Endothelial cell of umbilical vein (primary cell): ENCODE measurements around the gene PODNL1. TPM values are rescaled to one million over a fixed set of nuclear protein-coding genes. Genes with fewer than 3 reads are reported as not detected.

Experiments used
- BruUV-seq: library from RNA; stranded (reverse); fragments of 400-500 nt; replicated peaks from 2 replicates; lab custom pipeline; 2021; lab: Mats Ljungman, UMichigan
- CTCF ChIA-PET: fragments of 300-600, 350-600 bp; sonication (Branson Sonifier 250); formaldehyde crosslinking; loops from one replicate; lab custom pipeline; 2021; ENCODE audit warnings: antibody characterized with exemption, inconsistent platforms; lab: Charles Lee
- POLR2A ChIA-PET: fragments of 300-600, 350-600 bp; sonication (Branson Sonifier 250); formaldehyde crosslinking; loops from one replicate; lab custom pipeline; 2021; ENCODE audit warnings: antibody characterized with exemption, inconsistent platforms; lab: Charles Lee
- DNase-seq: peaks from one replicate; pipeline ENCODE4 v3.0.0-alpha.2; 2011; ENCODE audit warnings: low read depth, low spot score
- FAIRE-seq: peaks from 2 replicates; lab custom pipeline; 2011; peaks lifted over from hg19 to GRCh38; lab: Jason Lieb, UNC
- H2AFZ ChIP-seq: 2 replicates; pipeline ENCODE4 v1.6.0; 2012; ENCODE audit warnings: low read depth, low read length, control low read depth, inconsistent platforms
- H3K27ac ChIP-seq: 2 replicates; pipeline ENCODE4 v1.5.1; 2011; ENCODE audit warnings: low read depth, mild to moderate bottlenecking, control low read depth, low read length, moderate library complexity; ENCODE audit not compliant: insufficient read depth
- H3K27me3 ChIP-seq, 2 experiments: 2 replicates each; pipeline versions ENCODE4 v1.6.0 to v1.6.1; 2011; ENCODE audit warnings: low read length in 2 of 2, mixed read lengths in 1 of 2; ENCODE audit not compliant: control insufficient read depth in 2 of 2, insufficient read depth in 2 of 2
- H3K36me3 ChIP-seq, 2 experiments: 2 replicates in 1 of 2; 3 replicates in 1 of 2; pipeline ENCODE4 v1.5.1; 2011; ENCODE audit warnings: low read length in 2 of 2, mild to moderate bottlenecking in 1 of 2, moderate library complexity in 1 of 2; ENCODE audit not compliant: control insufficient read depth in 2 of 2, insufficient read depth in 2 of 2; ENCODE audit errors: extremely low read depth in 1 of 2
- H3K4me1 ChIP-seq: 3 replicates; pipeline ENCODE4 v1.5.1; 2011; ENCODE audit warnings: mild to moderate bottlenecking, low read length; ENCODE audit not compliant: control insufficient read depth, insufficient read depth; ENCODE audit errors: extremely low read depth
- H3K4me2 ChIP-seq: 2 replicates; pipeline ENCODE4 v1.6.1; 2011; ENCODE audit warnings: low read length, control low read depth, mixed read lengths; ENCODE audit not compliant: insufficient read depth
- H3K4me3 ChIP-seq, 3 experiments: fragments of 200-600 bp in 1 of 3; sonication (generic), shearing (Covaris generic) in 1 of 3; replicated peaks in 1 of 3; 2 replicates each; pipeline ENCODE4 v1.5.1; 2011 to 2016; ENCODE audit warnings: control low read depth in 3 of 3, low read length in 3 of 3, mild to moderate bottlenecking in 2 of 3, inconsistent platforms in 1 of 3, low read depth in 1 of 3, moderate library complexity in 1 of 3; ENCODE audit not compliant: insufficient read depth in 1 of 3
- H3K79me2 ChIP-seq: 2 replicates; pipeline ENCODE4 v1.6.0; 2012; ENCODE audit warnings: low read length, inconsistent platforms; ENCODE audit not compliant: control insufficient read depth, insufficient read depth
- H3K9ac ChIP-seq: replicated peaks from 2 replicates; pipeline ENCODE3; 2011; ENCODE audit warnings: low read length, control low read depth; ENCODE audit not compliant: insufficient read depth; ENCODE audit errors: extremely low read depth
- H3K9me1 ChIP-seq: replicated peaks from 3 replicates; pipeline ENCODE4 v1.6.0; 2011; ENCODE audit warnings: mild to moderate bottlenecking, low read length; ENCODE audit not compliant: control insufficient read depth, insufficient read depth; ENCODE audit errors: extremely low read depth
- H3K9me3 ChIP-seq: replicated peaks from 2 replicates; pipeline ENCODE4 v1.5.1; 2012; ENCODE audit warnings: low read length, inconsistent platforms; ENCODE audit not compliant: control insufficient read depth, insufficient read depth
- H4K20me1 ChIP-seq: replicated peaks from 2 replicates; pipeline ENCODE3; 2011; ENCODE audit warnings: mild to moderate bottlenecking, low read length; ENCODE audit not compliant: control insufficient read depth, insufficient read depth; ENCODE audit errors: extremely low read depth
- EZH2 ChIP-seq: IDR thresholded peaks from 2 replicates; pipeline ENCODE4 v1.6.1; 2012; ENCODE audit warnings: borderline replicate concordance, low read depth, mild to moderate bottlenecking, moderate library complexity, low read length, inconsistent platforms; ENCODE audit not compliant: severe bottlenecking
- FOS ChIP-seq: IDR thresholded peaks from 2 replicates; pipeline ENCODE4 v1.6.1; 2011; ENCODE audit warnings: mild to moderate bottlenecking, low read length, moderate library complexity, borderline replicate concordance; ENCODE audit not compliant: insufficient read depth
- GATA2 ChIP-seq: IDR thresholded peaks from 2 replicates; pipeline ENCODE4 v1.7.0; 2011; ENCODE audit warnings: low read depth, mild to moderate bottlenecking, moderate library complexity, mixed read lengths, low read length; ENCODE audit not compliant: insufficient read length, insufficient read depth
- JUN ChIP-seq: IDR thresholded peaks from 2 replicates; pipeline ENCODE4 v1.6.1; 2011; ENCODE audit warnings: borderline replicate concordance, low read depth; ENCODE audit not compliant: insufficient read length, insufficient read depth
- MYC ChIP-seq: IDR thresholded peaks from one replicate; pipeline ENCODE4 v1.6.1; 2011; ENCODE audit warnings: mild to moderate bottlenecking, low read depth, low read length
- POLR2A ChIP-seq: IDR thresholded peaks from 2 replicates; pipeline ENCODE4 v1.6.1; 2012; ENCODE audit warnings: low read depth, mild to moderate bottlenecking, control low read depth, low read length
- POLR2AphosphoS5 ChIP-seq: IDR thresholded peaks from 2 replicates; pipeline ENCODE4 v1.6.1; 2012; ENCODE audit warnings: low read depth, mild to moderate bottlenecking, control low read depth, low read length, moderate library complexity; ENCODE audit not compliant: insufficient read depth
- dilution Hi-C: fragments of 300-500 bp; cut with MboI; formaldehyde crosslinking; loops from one replicate; pipeline ENCODE4 v1.15.0; 2019; ENCODE audit warnings: low sequenced_read_pairs; ENCODE audit not compliant: extremely low pct_ligation_motif_present
- intact Hi-C: fragments of 100-400 bp; cut with micrococcal nuclease; formaldehyde crosslinking; loops from one replicate; pipeline ENCODE4 v1.10.0; 2022
- polyA plus RNA-seq, 4 experiments: library from polyadenylated mRNA; depleted of rRNA in 3 of 4; stranded (reverse) in 3 of 4; unstranded in 1 of 4; fragments of >200 nt; gene quantifications; 2 replicates each; pipeline versions ENCODE4 v1.2.1 to v1.2.3, GENCODE V29; 2011 to 2012; ENCODE audit warnings: missing spikeins in 1 of 4
- total RNA-seq: library from RNA; stranded (reverse); gene quantifications from 2 replicates; pipeline ENCODE4 v1.2.3, GENCODE V29; 2021
- TF ChIP-seq, protein P1 (sequence below), 2 donors: IDR thresholded peaks; 1 replicate in 1 of 2; 2 replicates in 1 of 2; pipeline ENCODE4 v1.5.1; 2011; ENCODE audit warnings: low read length in 2 of 2, mild to moderate bottlenecking in 2 of 2, moderate library complexity in 2 of 2, control low read depth in 1 of 2, inconsistent platforms in 1 of 2, low read depth in 1 of 2; ENCODE audit not compliant: insufficient read depth in 1 of 2; ENCODE audit errors: extremely low read depth in 1 of 2
- TF ChIP-seq, protein P2 (sequence below): IDR thresholded peaks from 2 replicates; pipeline ENCODE4 v1.6.1; 2011; ENCODE audit not compliant: insufficient read depth, insufficient read length

PODNL1 gene
- total and polyA plus RNA-seq, 2 donors (not counting 3 experiments of a cell fraction or from before 2014, with no cell fraction given), result 0.21 TPM; not detected in 1

DNA sequence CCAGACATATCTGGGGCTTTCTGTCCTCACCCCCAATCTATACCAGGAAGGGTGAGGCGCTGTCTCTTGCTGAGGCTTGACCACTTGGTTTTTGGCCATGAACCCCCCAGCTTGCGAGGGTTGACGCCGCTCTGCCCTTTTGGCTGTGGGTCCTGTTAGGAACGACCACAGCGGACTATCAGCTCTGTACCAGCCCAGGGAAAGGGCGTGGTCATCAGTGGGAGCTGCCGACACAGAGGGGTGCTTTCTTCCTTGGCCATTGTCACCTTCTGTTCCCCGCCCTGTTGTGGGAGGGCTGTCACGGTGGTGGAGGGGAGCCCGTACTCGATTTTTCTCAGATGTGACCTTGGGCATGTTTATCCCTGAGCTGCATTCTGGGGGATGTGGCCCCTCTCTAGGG lies 19.8 kb upstream of the PODNL1 start:
- TF ChIP-seq POLR2AphosphoS5 (no peak), EZH2 (no peak), MYC (no peak), JUN (no peak), POLR2A (no peak), FOS (no peak), GATA2 (no peak)
- TF ChIP-seq, protein P1, sequence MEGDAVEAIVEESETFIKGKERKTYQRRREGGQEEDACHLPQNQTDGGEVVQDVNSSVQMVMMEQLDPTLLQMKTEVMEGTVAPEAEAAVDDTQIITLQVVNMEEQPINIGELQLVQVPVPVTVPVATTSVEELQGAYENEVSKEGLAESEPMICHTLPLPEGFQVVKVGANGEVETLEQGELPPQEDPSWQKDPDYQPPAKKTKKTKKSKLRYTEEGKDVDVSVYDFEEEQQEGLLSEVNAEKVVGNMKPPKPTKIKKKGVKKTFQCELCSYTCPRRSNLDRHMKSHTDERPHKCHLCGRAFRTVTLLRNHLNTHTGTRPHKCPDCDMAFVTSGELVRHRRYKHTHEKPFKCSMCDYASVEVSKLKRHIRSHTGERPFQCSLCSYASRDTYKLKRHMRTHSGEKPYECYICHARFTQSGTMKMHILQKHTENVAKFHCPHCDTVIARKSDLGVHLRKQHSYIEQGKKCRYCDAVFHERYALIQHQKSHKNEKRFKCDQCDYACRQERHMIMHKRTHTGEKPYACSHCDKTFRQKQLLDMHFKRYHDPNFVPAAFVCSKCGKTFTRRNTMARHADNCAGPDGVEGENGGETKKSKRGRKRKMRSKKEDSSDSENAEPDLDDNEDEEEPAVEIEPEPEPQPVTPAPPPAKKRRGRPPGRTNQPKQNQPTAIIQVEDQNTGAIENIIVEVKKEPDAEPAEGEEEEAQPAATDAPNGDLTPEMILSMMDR (IDR thresholded peaks at IDR 0.05; ENCODE audit: extremely low read depth in 1 of 2, insufficient read depth in 1 of 2, low read depth in 1 of 2, low read length in 2 of 2), result no peak
- TF ChIP-seq, protein P2, sequence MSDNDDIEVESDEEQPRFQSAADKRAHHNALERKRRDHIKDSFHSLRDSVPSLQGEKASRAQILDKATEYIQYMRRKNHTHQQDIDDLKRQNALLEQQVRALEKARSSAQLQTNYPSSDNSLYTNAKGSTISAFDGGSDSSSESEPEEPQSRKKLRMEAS, result no peak
- Histone ChIP-seq H3K27ac (no peak overlapping the region), H2AFZ (no peak overlapping the region), H3K79me2 (peaks cover 16% of the 10 kb centered on the region), H4K20me1 (no peaks in the 10 kb centered on the region), H3K9me3 (no peaks in the 10 kb centered on the region), H3K4me1 (peaks cover 8% of the 10 kb centered on the region), H3K9ac (no peak overlapping the region), H3K4me2 (no peak overlapping the region), H3K36me3 (peaks cover 17 to 31% of the 10 kb centered on the region in 2 experiments), H3K9me1 (no peaks in the 10 kb centered on the region), H3K4me3 (no peak overlapping the region), H3K27me3 (no peaks in the 10 kb centered on the region)
- intact Hi-C loops (no loop called here), dilution Hi-C loops (no loop called here)
- DNase-seq (no peak), FAIRE-seq (no peak)
- BruUV-seq, result no TSS peak
- CTCF ChIA-PET, result interaction anchor here (0.7 kb wide), 1 partner anchor 101 kb away, joined by 3 read pairs; no protein-coding TSS in a partner anchor
- POLR2A ChIA-PET, result no interaction called here
